Measurements from ENCODE around the gene ADD2.

GRCh38 chr2:70797506-70797905 is 29.5 kb upstream of the ADD2 start:
- no peak for TF ChIP-seq CTCF (conservative IDR thresholded peaks at IDR 0.05)
- no peak for TF ChIP-seq EZH2 (IDR thresholded peaks at IDR 0.05; ENCODE audit: low read depth)

All from PC-9 (cell line).